ENCODE measurements around the gene VEPH1. TPM values are rescaled to one million over a fixed set of nuclear protein-coding genes. Genes with fewer than 3 reads are reported as not detected.

VEPH1 gene
- total RNA-seq, 1 experiment from 2014 or later = 87.1 TPM

DNA sequence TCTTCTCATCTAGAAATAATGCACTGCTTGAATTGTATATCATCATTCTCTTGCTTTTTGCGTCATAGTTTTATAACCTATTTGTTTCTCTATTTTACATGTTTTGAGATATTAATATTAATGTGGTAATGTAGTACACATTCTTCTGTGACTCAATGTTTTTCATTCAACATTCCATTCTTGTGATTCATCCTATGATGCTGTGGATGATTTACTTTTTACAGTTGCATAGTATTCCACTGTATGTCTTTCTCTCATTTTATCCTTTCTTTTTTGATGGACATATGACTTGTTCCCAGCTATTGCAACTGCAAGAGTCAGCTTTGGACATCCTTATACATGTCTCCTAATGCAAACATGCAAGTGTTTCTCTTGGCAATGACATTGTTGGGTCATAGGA is 20.6 kb upstream of the VEPH1 start:
- no peak for DNase-seq (ENCODE audit: low read depth)

DNA sequence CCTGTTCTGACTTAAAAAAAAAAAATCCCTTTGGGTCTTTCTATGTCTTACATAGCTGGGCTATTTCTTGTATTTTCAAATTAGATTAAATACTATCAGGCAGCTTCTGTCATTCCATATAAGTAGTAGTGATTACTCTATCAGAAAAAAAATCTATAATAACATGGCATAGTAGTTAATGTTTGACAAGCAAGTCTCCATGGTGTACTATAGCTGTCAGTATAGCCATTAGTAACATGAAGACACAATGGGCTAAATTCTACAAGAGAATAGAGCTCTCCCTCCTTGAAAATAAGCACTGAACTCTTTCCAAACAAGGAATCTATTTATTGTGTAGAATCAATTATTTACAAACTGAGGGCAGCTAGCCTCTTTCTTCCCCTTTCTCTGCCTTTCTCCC is 19.4 kb upstream of the VEPH1 start:
- no peak for DNase-seq (ENCODE audit: low read depth)

DNA sequence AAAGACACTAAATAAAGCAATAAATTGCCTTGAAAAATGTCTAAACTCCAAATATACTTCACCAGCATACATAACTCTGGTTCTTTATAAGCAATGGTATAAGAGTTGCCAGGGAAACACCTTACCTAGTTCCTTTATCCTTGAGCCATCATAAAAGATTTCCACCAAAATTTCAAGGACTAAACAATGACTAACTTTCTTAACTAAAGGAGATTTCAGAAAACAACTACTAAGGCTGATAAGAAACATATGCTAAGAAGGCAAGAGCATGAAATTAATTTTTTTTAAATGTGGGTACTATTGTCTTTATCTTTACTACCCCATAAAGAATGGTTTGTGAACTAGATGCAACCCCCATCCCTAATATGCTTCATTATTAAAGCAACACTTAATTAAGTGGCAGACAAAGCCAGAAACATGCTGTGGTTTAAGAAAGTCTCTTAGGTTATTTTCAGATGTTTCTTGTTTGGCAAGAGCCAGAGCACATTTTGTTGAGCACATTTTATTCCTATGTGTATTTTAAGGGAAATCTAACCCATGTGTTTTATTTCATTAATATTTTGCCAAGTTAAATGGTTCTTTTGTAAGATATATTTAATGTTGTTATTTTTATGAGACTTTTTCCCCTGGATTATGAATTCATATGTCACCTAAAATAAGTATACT is 17.4 kb upstream of the VEPH1 start:
- no peak for DNase-seq (ENCODE audit: low read depth)

GRCh38 chr3:157518881-157519280 is 15.7 kb upstream of the VEPH1 start:
- DNase-seq (ENCODE audit: low read depth) = no peak

- DNase-seq (ENCODE audit: low read depth) = no peak
These were observed 13.7 kb upstream of the VEPH1 start for GRCh38 chr3:157516928-157517327.

DNA sequence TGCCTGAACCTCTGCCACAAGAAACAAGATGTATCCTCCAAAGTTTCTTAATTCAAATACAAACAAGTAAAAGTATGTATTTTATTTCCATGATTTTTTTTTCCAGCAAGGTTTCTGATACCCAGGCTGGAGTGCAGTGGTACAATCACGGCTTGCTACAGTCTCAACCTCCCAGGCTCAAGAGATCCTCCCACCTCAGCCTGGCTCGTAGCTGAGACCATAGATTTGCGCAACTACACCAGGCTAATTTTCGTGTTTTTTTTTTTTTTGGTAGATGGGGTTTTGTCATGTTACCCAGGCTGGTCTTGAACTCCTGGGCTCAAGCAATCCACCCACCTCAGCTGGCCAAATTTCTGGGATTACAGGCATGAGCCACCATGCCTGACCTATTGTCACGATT is 12.2 kb upstream of the VEPH1 start:
- no peak for DNase-seq (ENCODE audit: low read depth)

- no peak for DNase-seq (ENCODE audit: low read depth)
These were observed 11.2 kb upstream of the VEPH1 start for GRCh38 chr3:157514371-157514895.

GRCh38 chr3:157513585-157513984 is 10.4 kb upstream of the VEPH1 start:
- no peak for DNase-seq (ENCODE audit: low read depth)

DNA sequence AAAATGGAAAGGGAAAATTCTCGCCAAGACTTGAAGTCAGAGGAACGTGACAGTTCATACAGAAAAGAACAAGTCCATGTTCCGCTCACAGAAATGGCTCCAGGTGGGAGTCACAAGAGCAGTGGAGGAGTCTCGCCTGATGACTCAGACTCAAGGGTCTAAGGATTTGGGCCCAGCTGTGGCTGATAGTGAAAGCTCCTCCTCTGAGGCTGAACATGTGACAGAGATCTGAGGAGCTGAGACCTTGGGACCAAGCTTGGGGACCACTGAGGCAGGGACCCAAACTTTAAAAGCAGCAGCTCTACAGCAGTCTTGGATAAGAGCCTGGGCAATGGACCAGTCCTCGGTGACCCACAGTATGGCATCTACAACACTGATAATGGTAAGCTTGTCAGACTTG is 9.3 kb upstream of the VEPH1 start:
- DNase-seq (ENCODE audit: low read depth) = no peak

DNA sequence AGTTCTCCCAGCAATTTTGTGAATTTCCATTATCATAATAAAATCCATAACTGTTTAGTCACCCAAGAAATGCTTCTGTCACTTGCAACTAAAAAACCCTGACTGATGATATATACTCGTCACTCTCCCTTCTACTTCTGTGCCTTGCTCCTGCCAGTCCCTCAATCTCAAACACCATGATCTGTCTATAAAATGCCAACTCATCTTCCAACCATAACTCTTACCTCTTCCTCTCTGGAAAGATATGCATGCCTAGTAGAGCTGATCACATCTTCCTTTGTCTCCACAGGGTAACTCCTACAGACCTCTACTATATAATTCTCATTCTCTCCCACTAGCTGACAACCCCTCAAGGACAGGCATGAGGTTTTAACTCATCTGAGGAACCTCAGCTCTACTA is 5.2 kb upstream of the VEPH1 start:
- no peak for DNase-seq (ENCODE audit: low read depth)

GRCh38 chr3:157501863-157502262 is 1.4 kb downstream of the VEPH1 start:
- DNase-seq (ENCODE audit: low read depth) = no peak

DNA sequence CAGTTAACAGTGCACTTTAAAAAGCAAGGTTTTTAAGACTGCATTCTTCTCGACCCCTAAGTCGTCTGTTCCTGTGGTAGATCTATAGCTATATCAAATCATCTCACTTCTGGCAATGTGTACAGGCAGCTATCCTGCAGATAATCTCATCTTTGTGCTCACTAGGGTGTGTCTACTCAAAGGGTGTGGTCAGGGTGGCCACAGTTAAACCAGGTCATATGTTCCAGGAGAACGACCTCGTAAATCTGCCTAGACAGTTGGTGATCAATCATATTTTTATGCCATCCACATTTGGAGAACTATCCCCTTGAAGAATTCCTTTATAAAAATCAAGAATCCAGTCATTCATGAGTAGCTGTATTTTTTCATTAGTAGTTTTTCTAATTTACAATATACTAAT is 3.0 kb downstream of the VEPH1 start:
- DNase-seq (ENCODE audit: low read depth) = no peak

GRCh38 chr3:157499342-157499963 is 3.8 kb downstream of the VEPH1 start:
- DNase-seq (ENCODE audit: low read depth) = no peak

- DNase-seq (ENCODE audit: low read depth) = no peak
These were observed 4.8 kb downstream of the VEPH1 start for GRCh38 chr3:157498371-157498770.

DNA sequence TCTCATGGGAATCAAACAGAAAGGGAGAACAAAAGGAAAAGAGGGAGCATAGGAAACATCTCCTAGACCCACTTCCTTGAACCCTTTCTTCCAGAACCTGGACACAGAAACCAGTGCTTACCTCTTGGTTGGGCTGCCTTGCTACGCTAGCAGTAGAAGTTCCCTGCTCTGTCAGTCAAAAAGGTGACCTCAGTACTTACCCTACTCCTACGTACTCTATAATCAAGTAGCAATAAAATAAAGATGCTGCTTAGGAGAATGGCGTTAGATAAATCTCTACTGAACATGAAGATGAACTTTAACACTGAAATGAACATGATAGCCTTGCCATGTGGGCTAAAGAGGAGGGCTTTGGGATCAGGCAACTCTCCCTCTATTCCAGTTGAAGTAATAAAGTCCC is 7.4 kb downstream of the VEPH1 start:
- no peak for DNase-seq (ENCODE audit: low read depth)

GRCh38 chr3:157494581-157495281 is 8.5 kb downstream of the VEPH1 start:
- DNase-seq (ENCODE audit: low read depth) = peak; percentile 25

- DNase-seq (ENCODE audit: low read depth) = peak; percentile 37
These were observed 9.3 kb downstream of the VEPH1 start for GRCh38 chr3:157493627-157494550.

DNA sequence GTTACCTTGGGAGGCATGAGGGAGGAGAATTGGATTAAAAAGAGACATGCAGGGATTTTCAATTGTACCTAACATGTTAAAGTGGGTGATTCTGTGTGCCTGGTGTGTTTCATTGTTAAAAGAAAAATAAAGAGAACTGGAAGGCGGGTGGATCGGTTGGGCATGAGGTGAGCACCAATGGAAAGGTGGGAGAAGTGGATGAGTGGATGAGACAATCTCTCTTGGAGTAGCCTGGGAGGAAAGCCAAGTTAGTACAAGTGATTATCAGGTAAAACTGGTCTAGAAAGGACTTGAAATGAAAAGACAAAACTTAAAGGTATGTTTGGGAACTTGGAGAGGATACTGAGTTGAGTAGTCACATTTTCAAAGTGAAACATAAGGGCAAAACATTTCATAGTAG is 12.1 kb downstream of the VEPH1 start:
- no peak for DNase-seq (ENCODE audit: low read depth)

DNA sequence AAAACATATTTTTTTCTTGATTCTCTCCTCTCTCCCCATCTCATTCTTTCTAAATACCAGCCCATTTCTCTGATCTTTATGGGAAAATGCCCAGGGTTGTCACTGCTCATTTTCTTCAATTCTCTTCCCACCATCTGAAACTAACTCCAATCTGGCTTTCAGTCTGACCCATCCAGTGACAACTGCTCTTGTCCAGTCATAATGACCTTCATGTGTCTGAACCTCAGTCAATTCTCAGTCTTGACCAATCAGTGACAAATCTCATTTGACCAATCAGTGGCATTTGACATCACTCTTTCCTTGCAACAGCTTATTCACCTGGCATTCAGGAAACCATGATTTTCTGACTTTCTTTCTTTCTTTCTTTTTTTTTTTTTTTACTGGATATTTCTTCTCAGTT is 15.1 kb downstream of the VEPH1 start:
- no peak for DNase-seq (ENCODE audit: low read depth)

GRCh38 chr3:157487339-157487738 is 15.9 kb downstream of the VEPH1 start:
- DNase-seq (ENCODE audit: low read depth) = no peak

- DNase-seq (ENCODE audit: low read depth) = no peak
These were observed 23.6 kb downstream of the VEPH1 start for GRCh38 chr3:157479464-157480243.

Measured in Daoy (cell line).